ENCODE results near the gene SCUBE2.

Gene SCUBE2

GRCh38 chr11:9060700-9061111, 30.7 kb downstream of the SCUBE2 start:
- peak; percentile 73 for DNase-seq (ENCODE audit: low spot score)
- TF ChIP-seq, protein P1, sequence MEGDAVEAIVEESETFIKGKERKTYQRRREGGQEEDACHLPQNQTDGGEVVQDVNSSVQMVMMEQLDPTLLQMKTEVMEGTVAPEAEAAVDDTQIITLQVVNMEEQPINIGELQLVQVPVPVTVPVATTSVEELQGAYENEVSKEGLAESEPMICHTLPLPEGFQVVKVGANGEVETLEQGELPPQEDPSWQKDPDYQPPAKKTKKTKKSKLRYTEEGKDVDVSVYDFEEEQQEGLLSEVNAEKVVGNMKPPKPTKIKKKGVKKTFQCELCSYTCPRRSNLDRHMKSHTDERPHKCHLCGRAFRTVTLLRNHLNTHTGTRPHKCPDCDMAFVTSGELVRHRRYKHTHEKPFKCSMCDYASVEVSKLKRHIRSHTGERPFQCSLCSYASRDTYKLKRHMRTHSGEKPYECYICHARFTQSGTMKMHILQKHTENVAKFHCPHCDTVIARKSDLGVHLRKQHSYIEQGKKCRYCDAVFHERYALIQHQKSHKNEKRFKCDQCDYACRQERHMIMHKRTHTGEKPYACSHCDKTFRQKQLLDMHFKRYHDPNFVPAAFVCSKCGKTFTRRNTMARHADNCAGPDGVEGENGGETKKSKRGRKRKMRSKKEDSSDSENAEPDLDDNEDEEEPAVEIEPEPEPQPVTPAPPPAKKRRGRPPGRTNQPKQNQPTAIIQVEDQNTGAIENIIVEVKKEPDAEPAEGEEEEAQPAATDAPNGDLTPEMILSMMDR (IDR thresholded peaks at IDR 0.05; ENCODE audit: extremely low read depth, missing control alignments) = peak; percentile 24

- TF ChIP-seq, protein P1 (IDR thresholded peaks at IDR 0.05; ENCODE audit: extremely low read depth, missing control alignments) = no peak
- no peak for DNase-seq (ENCODE audit: low spot score)
These were observed 32.0 kb downstream of the SCUBE2 start for GRCh38 chr11:9059406-9059805.

DNA sequence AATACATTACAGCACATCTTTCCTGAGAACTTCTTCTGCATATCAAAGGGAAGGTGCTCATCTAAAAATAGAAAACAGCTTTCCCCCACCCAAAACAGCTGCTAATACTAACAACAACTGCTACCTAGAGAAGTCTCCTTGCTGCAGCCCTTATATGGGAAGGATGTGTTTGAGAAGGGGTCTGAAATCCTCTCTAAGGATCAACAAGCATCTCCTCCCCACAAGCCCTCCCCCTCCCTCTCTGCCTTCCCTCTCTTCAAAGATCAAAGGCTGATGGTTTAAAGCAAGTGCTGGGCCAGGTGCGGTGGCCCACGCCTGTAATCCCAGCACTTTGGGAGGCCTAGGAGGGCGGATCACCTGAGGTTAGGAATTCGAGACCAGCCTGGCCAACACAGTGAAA, 33.5 kb downstream of the SCUBE2 start:
- DNase-seq (ENCODE audit: low spot score) = no peak
- TF ChIP-seq, protein P1 (IDR thresholded peaks at IDR 0.05; ENCODE audit: extremely low read depth, missing control alignments) = no peak

DNA sequence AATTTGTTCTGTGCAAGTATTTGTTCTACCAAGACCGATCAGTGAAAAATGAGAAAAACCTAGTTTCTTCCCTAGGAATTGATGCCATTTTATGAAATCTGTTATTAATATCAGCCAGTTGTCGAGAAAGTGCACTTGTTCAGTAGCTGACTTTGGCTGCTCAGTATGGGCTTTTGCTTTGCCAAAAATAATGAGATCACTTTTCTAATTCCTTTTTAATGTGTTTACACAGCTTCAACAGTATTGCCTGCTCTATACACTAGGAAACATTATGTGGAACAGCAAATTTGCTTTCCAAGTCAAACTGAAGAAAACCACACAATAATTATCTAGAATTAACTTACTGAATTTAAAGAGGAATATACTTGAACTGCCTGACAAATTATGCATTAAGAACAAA, 34.4 kb downstream of the SCUBE2 start:
- DNase-seq (ENCODE audit: low spot score) = no peak
- TF ChIP-seq, protein P1 (IDR thresholded peaks at IDR 0.05; ENCODE audit: extremely low read depth, missing control alignments) = no peak

DNA sequence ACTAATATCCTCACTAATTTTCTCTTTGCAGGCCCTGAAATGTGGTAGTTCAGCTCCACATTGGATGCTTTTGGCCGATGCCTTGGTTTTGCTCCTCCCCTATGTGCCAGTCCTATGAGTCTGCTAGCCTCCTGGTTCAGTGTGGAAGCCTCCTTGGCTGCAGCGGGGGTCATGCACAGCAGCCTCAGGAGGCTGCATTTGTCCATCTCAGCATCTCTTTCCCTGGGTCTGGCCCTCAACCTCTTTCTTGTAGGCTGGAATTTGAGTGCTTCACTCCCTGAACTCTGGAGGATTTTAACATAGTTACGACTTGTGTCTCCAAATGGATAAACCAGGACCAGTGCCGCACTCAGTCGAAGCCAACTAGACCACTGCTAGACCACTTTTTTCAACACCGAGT, 34.9 kb downstream of the SCUBE2 start:
- TF ChIP-seq, protein P1 (IDR thresholded peaks at IDR 0.05; ENCODE audit: extremely low read depth, missing control alignments) = no peak
- no peak for DNase-seq (ENCODE audit: low spot score)

GRCh38 chr11:9053316-9054035, 37.9 kb downstream of the SCUBE2 start:
- TF ChIP-seq, protein P1 (IDR thresholded peaks at IDR 0.05; ENCODE audit: extremely low read depth, missing control alignments) = no peak
- DNase-seq (ENCODE audit: low spot score) = no peak

GRCh38 chr11:9052316-9052715, 39.1 kb downstream of the SCUBE2 start:
- DNase-seq (ENCODE audit: low spot score) = no peak
- TF ChIP-seq, protein P1 (IDR thresholded peaks at IDR 0.05; ENCODE audit: extremely low read depth, missing control alignments) = no peak
